Pons (tissue), 1 donor: Measurements from ENCODE around the gene SLC39A2.
A peak's percentile ranks its signal among the peaks of the same experiment; 100 is the strongest.
"Not testable (repeated sequence)": the region's sequence is repeated elsewhere in the genome, so short reads cannot be mapped to it uniquely, and the experiment has no call there.

ENCODE experiments used
- DNase-seq: peaks from one replicate; pipeline ENCODE4 v3.0.0-alpha.2; 2016; ENCODE audit warnings: low spot score

The SLC39A2 gene

GRCh38 chr14:20997115-20997514 lies 2.0 kb upstream of the SLC39A2 start:
- DNase-seq: no peak

- DNase-seq: no peak
Measured at GRCh38 chr14:20997564-20997963, 1.5 kb upstream of the SLC39A2 start.

DNA sequence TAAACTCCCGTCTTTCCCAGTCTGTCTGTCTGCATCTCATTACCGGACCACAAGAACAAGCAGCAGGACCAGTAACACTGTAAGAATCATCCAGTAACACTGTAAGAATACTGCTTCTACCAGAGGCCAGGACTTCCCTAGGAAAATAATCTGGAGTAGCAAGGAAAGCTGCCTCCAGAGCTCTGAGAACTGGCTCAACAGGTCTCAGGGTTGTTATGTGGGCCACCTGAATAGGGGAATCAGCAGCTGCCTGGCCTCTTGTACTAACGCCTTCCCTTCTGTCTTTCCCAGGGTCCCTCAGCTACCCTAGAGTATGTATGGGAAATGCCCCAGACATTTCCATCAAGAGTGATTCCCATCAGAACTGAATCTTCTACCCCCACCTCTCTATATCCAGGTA lies 954 bp upstream of the SLC39A2 start:
- DNase-seq: no peak

DNA sequence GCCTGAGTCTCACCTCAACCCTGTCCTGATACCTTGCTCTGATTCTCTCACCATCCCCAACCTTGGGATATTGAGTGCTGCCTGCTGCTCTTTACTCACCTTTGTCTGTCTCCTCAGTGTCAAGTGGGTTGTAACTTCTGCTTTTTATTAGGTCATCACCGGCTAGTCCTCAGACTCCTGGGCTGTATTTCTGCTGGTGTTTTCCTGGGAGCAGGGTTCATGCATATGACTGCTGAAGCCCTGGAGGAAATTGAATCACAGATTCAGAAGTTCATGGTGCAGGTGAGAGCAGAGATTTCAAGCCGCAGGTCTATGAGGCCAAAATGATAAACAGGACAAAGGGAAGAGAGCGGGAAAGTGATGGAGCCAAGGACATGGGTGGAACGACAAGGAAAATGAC lies 498 bp downstream of the SLC39A2 start:
- DNase-seq: no peak

DNA sequence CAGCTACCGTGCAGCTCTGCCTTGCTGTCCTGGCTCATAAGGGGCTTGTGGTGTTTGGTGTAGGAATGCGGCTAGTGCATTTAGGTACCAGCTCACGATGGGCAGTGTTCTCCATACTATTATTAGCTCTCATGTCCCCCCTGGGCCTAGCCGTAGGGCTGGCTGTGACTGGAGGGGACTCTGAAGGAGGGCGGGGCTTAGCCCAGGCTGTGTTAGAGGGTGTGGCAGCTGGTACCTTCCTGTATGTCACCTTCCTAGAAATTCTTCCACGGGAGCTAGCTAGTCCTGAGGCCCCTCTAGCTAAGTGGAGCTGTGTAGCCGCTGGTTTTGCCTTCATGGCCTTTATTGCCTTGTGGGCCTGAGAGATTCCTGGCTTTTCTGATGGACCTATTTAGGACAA lies 2.1 kb downstream of the SLC39A2 start:
- DNase-seq: no peak

- DNase-seq: no peak
Measured at GRCh38 chr14:21003788-21004346, 4.8 kb downstream of the SLC39A2 start.

DNA sequence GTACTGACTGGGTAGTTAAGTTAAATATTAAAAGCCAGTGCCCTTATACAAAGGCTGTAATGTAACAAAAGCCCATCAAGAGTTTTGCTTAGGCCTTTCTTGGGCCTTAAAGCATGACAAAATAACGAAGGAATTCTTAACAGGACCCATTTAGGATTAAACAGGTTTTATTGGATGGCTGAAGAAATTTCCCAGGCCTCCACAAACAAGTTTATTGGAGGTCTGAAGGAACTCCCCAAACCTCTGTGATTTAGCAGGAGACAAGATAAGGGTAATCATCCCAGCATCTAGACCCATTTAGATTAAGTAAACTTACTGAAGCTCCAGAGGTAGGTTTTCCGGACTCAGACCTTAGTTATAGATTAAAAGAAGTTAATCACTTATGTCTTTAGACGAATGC lies 10.6 kb downstream of the SLC39A2 start:
- DNase-seq: not testable (repeated sequence)

DNA sequence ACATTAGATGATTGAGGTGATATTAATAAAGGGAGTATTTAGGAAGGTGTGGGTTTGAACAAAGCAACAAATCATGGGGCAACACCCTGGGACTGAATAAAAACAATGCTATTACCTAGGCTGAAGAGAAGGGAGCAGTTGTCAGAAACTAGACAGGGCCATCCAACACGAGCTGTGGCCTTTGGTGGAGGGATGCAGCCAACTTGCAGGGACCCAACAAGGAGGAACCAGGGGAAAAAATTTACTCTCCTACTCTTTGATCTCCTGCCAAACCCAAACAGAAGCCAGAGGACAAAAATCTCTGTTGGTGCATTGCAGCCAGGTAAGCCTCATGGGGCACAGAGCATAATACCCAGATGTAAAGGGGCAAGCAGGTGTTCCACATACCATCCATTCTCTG lies 12.0 kb downstream of the SLC39A2 start:
- no peak for DNase-seq

DNA sequence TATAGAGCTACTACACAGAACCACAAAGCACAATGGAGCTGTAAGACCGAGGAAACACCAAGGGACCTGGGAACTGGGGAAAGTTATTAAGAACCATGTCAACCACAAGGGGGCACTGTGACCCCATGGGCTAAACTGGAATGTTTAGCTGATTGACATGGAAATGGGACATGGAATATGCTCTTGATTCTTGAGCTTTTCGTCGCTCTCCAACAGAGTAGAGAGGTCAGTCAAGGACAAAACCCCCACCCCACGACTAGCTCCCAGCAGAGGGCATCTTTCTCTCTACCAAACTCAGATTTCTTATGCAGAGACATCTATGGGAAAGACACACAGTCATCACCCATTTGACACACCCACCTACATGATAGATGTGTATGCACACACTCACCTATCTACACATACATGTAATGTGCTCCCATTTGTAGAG lies 15.7 kb downstream of the SLC39A2 start:
- DNase-seq: peak; percentile 98

GRCh38 chr14:21015312-21015711 lies 16.2 kb downstream of the SLC39A2 start:
- peak; percentile 39 for DNase-seq

GRCh38 chr14:21016413-21017190 lies 17.5 kb downstream of the SLC39A2 start:
- no peak for DNase-seq

DNA sequence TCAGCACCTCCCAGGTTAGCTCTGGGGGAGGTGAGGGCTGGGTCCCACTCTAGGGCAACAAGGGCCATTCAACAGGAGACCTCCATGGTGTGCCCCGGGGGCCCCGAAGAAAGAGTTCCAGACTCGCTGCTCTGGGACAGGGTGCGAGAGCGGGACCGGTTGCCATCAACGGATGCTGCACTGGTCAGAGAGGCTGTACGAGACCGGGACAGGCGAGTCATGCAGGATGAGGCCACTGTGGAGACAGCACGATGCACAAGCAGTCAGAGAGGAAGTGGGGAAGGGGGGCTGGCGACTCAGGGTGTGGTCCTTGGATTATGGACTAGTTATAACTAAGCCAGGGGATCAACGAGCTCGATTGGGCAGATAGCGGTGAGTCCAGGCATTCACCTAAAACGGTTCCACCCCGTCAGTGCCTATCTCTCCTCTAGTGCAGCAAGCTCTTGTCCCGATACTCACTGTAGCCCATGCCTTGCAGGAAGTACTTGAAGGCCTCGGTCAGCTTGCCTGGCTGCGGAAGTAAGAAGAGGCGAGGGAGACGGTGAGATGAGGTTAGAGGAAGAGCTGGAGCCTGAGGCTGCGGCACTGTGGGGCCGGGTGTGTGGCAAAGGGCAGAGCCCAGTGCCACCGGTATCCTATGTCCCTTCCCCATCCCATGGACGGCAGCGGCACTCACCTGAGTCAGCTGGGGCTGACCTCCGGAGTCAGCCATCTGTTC lies 18.6 kb downstream of the SLC39A2 start:
- DNase-seq: no peak

- DNase-seq: no peak
Measured at GRCh38 chr14:21018286-21018685, 19.2 kb downstream of the SLC39A2 start.

DNA sequence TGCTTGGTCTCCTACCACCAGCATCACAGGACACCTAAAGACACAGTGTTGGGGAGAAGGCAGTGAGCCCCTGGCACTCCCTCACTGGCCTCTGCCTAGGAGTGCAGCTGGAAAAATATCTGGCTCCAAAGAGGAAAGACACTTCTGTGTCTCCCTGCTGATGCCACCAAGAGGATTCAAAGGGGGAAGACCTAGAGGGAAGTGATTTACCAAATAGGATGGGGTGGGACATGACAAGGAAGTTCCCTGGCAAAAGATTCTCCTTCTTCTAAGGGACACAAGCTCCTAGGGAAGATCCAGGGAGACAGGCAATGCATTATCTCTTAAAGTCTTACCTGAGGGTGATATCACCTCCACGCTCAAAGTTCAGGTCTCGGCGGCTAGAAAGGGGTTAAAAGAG lies 19.7 kb downstream of the SLC39A2 start:
- no peak for DNase-seq

DNA sequence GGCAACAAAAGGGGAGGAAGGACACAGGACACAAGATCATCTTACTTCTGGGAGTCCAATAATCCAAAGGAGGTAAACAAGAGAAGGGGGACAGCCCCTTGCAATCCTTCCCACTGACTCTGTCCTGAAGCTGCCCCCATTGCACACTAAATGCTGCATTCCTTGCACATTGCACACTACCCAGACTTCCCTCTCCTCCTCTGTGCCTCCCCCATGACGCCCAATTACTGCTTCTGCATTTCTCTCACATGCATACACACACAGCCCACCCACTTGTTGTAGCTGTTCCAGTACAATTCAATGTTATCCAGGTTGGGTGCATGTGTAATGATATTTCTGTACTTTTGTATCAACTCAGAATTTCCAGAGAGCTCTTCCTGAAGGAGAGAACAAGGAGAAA lies 20.3 kb downstream of the SLC39A2 start:
- no peak for DNase-seq

DNA sequence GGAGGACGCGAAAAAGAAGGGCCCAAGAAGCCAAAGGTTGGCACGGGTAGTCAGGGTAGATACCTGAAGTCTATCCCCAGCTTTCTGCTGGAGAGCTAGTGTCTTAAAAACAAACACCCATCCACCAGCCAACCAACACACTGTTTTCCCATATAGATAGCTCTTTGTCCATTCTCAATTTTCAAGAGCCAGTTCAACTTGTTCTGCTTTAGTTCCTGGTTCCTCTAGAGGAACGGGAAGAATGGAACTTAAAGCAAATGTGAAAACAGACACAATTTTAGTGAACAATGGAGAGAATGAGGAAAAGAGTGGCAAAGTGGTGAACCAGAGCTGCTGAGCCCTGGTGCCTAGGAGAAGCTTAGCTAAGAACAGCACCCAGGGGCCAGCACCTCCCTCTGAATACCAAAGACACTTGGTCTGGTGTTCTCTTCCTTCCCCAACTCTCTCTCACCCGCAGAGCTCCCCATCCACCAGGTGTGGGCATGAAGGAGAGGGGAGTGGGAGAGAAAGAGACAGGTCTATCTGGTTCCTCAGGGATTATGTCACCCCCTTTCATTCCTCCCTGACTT lies 22.0 kb downstream of the SLC39A2 start:
- no peak for DNase-seq

GRCh38 chr14:21022686-21023085 lies 23.6 kb downstream of the SLC39A2 start:
- DNase-seq: no peak

DNA sequence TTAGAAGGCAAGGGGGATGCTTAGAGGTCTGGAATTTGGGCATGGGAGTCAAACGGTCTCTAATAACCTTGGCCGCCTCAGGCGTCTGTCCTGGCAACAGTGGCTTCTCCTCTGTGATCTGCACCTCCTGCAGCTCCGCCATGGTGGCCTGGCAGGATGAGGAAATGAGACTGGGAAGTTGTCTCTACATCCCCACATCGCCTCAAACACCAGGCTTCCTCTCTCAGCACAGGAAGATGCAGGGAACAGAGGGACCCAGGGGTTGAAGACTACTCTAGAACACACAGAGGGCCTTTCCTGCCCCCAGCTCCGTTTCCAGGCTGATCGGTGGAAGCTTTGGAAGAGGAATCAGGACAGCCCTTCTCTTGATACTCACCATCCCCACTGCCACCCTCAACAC lies 24.1 kb downstream of the SLC39A2 start:
- peak; percentile 63 for DNase-seq

DNA sequence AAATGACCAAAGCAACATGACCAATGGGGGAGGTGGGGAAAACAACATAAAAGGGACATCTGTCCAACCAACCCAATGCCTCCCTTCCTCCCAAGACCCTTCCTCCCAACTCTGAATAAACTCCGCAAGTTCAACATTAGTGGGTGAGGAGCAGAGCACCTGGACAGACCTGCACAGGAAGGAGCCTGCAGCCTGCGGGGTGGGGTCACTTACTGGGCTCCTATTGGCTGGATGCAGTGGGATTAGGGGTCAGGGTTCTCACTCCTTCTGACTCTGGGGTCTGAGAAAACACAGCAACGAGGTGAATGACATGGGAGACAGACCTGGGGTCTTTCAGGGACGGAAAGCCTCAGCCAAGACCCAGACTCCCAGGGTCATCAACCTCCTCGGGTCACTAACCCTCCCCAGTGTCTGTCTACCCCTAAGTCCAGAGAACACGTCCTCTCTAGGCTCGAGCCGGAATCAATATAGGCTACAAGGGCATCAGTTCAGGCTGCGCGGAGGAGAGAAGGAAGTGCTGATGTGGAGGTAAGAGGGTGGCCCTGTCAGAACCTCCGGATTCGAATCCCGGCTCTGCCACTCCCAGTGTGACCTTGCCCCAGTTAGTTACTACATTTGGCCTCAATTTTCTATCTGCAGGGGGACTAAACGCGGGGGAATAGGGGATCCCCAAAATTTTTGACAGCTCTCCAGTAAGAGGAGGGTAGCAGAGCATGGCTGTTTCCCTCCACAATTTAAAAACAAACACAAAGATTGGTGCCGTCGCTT lies 24.9 kb downstream of the SLC39A2 start:
- peak; percentile 31 for DNase-seq

- DNase-seq: peak; percentile 64
Measured at GRCh38 chr14:21024585-21025370, 25.7 kb downstream of the SLC39A2 start, which contains the start of gene NDRG2. TSS of gene NDRG2 (minus strand) at chr14:21025061. CDS start at chr14:21023315, 1,746 bp downstream.
